HEK293 (cell line): ENCODE results near the gene AMOTL1.

Experiments
- FEZF1 ChIP-seq: fragments of 450-650 bp; formaldehyde crosslinking; IDR thresholded peaks from 2 replicates; pipeline ENCODE4 v1.5.1; 2016; ENCODE audit warnings: missing biosample characterization, missing genetic modification characterization
- GLI2 ChIP-seq: fragments of 450-650 bp; formaldehyde crosslinking; IDR thresholded peaks from 2 replicates; pipeline ENCODE4; 2017; ENCODE audit warnings: missing biosample characterization, missing genetic modification characterization, low read depth, borderline replicate concordance
- HOXD13 ChIP-seq: sonication (generic); formaldehyde crosslinking; IDR thresholded peaks from 2 replicates; pipeline ENCODE4 v1.8.0; 2022; ENCODE audit warnings: missing genetic modification reagents, borderline replicate concordance
- TCF7L2 ChIP-seq: IDR thresholded peaks from 2 replicates; pipeline ENCODE4 v1.6.1; 2011; ENCODE audit warnings: low read depth, mild to moderate bottlenecking, inconsistent platforms, low read length, moderate library complexity, borderline replicate concordance
- ZBTB17 ChIP-seq: fragments of 450-650 bp; formaldehyde crosslinking; IDR thresholded peaks from 2 replicates; pipeline ENCODE4 v1.5.1; 2016; ENCODE audit warnings: missing biosample characterization, missing genetic modification characterization
- ZFP69B ChIP-seq: fragments of 450-650 bp; formaldehyde crosslinking; IDR thresholded peaks from 2 replicates; pipeline ENCODE4 v1.5.1; 2016; ENCODE audit warnings: missing biosample characterization, missing genetic modification characterization
- ZNF157 ChIP-seq: fragments of 450-650 bp; formaldehyde crosslinking; IDR thresholded peaks from 2 replicates; pipeline ENCODE4 v1.5.1; 2016; ENCODE audit warnings: missing biosample characterization, missing genetic modification characterization
- ZNF184 ChIP-seq: fragments of 450-650 bp; IDR thresholded peaks from 2 replicates; pipeline ENCODE4 v1.5.1; 2018; ENCODE audit warnings: missing biosample characterization, mild to moderate bottlenecking, missing genetic modification characterization
- ZNF2 ChIP-seq: fragments of 450-650 bp; formaldehyde crosslinking; IDR thresholded peaks from 2 replicates; pipeline ENCODE4 v1.5.1; 2016; ENCODE audit warnings: missing biosample characterization, missing genetic modification characterization
- ZNF248 ChIP-seq: fragments of 450-650 bp; formaldehyde crosslinking; IDR thresholded peaks from 2 replicates; pipeline ENCODE4 v1.5.1; 2017; ENCODE audit warnings: missing biosample characterization, missing genetic modification characterization
- ZNF366 ChIP-seq: fragments of 450-650 bp; formaldehyde crosslinking; conservative IDR thresholded peaks from 2 replicates; pipeline ENCODE4 v1.5.1; 2016; ENCODE audit warnings: missing biosample characterization, missing genetic modification characterization
- ZNF394 ChIP-seq: fragments of 450-650 bp; formaldehyde crosslinking; IDR thresholded peaks from 2 replicates; pipeline ENCODE4 v1.5.1; 2016; ENCODE audit warnings: missing biosample characterization, missing genetic modification characterization, mild to moderate bottlenecking, moderate library complexity, borderline replicate concordance
- ZNF423 ChIP-seq: fragments of 450-650 bp; formaldehyde crosslinking; IDR thresholded peaks from 2 replicates; pipeline ENCODE4 v1.5.1; 2016; ENCODE audit warnings: missing biosample characterization, missing genetic modification characterization
- ZNF529 ChIP-seq: fragments of 450-650 bp; formaldehyde crosslinking; IDR thresholded peaks from 2 replicates; pipeline ENCODE4 v1.5.1; 2017; ENCODE audit warnings: missing genetic modification characterization, missing biosample characterization; ENCODE audit not compliant: insufficient replicate concordance
- ZNF600 ChIP-seq: fragments of 450-650 bp; formaldehyde crosslinking; IDR thresholded peaks from 2 replicates; pipeline ENCODE4 v1.5.1; 2016; ENCODE audit warnings: missing biosample characterization, missing genetic modification characterization
- ZNF610 ChIP-seq: fragments of 450-650 bp; formaldehyde crosslinking; IDR thresholded peaks from 2 replicates; pipeline ENCODE4 v1.5.1; 2016; ENCODE audit warnings: missing biosample characterization, missing genetic modification characterization, borderline replicate concordance
- ZNF658 ChIP-seq: fragments of 450-650 bp; formaldehyde crosslinking; IDR thresholded peaks from 2 replicates; pipeline ENCODE4; 2016; ENCODE audit warnings: missing biosample characterization, missing genetic modification characterization
- ZNF660 ChIP-seq: fragments of 450-650 bp; IDR thresholded peaks from 2 replicates; pipeline ENCODE4 v1.5.1; 2018; ENCODE audit warnings: missing biosample characterization, mild to moderate bottlenecking, missing genetic modification characterization
- ZNF747 ChIP-seq: fragments of 450-650 bp; formaldehyde crosslinking; IDR thresholded peaks from 2 replicates; pipeline ENCODE4 v1.5.1; 2016; ENCODE audit warnings: missing biosample characterization, missing genetic modification characterization
- ZNF76 ChIP-seq: fragments of 450-650 bp; formaldehyde crosslinking; IDR thresholded peaks from 2 replicates; pipeline ENCODE4; 2016; ENCODE audit warnings: low read depth, missing biosample characterization, missing genetic modification characterization, borderline replicate concordance
- ZNF843 ChIP-seq: fragments of 450-650 bp; formaldehyde crosslinking; IDR thresholded peaks from 2 replicates; pipeline ENCODE4 v1.5.1; 2016; ENCODE audit warnings: missing biosample characterization, missing genetic modification characterization
- TF ChIP-seq, protein P1 (sequence below): fragments of 450-650 bp; formaldehyde crosslinking; IDR thresholded peaks from 2 replicates; pipeline ENCODE4 v1.5.1; 2017; ENCODE audit warnings: missing biosample characterization, missing genetic modification characterization
- TF ChIP-seq, protein P2 (sequence below): fragments of 450-650 bp; formaldehyde crosslinking; IDR thresholded peaks from 2 replicates; pipeline ENCODE4 v1.5.1; 2017; ENCODE audit warnings: missing biosample characterization, missing genetic modification characterization
- TF ChIP-seq, protein P3 (sequence below): fragments of 450-650 bp; formaldehyde crosslinking; IDR thresholded peaks from 2 replicates; pipeline ENCODE4 v1.5.1; 2016; ENCODE audit warnings: missing biosample characterization, missing genetic modification characterization
- TF ChIP-seq, protein P4 (sequence below): fragments of 450-650 bp; formaldehyde crosslinking; IDR thresholded peaks from 2 replicates; pipeline ENCODE4 v1.5.1; 2016; ENCODE audit warnings: missing biosample characterization, missing genetic modification characterization

Gene AMOTL1

DNA sequence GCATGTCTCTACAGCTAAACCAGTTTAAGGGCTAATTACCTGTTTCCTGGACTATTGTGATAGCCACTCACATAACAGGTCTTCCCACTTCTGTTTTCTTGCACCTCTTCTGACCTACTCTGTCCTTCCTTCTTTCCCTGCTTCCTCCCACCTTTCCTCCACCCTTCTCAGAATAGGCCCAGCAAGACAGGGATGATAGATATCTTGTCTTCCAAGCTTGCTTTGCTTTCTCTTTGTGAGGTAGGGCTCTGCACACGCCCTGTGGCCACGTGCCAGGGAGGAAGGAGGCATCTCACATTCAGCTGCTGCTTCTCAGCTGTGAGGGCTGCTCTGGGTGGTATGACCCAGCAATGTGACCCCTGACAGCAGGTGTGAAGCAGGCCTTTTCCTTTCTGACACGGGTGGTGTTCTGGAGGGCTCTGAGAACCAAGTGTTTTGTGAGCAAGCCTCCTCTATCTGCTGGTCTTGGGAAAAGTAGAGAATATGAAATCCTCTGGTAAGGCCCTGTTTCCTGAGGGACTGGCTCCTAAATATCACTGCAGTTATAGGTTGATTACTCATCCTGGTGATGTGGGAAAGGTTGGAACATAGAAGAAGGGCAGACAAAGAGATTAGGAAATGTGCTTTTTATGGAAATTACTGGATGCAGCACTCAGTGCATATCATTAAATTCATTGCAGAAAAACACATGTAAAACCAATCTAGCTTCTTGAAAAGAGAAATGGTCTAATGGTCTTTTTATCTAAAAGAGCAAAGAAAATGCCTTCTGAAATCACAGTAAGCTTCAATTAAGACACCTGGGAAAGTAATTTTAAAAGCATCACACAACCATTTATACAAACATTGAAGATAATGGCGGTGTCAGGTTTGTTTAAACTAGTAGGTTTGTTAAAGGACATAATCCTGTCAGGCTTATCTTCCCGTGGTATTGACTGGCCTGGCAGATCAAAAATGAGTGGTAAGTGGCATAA is 8.5 kb downstream of the AMOTL1 start (continued):
- no peak for TF ChIP-seq HOXD13 (CRISPR knock-in tag)
- no peak for TF ChIP-seq ZNF76 (tag by site-specific recombination)
- no peak for TF ChIP-seq ZNF157 (tag by site-specific recombination)
- TF ChIP-seq, protein P1, sequence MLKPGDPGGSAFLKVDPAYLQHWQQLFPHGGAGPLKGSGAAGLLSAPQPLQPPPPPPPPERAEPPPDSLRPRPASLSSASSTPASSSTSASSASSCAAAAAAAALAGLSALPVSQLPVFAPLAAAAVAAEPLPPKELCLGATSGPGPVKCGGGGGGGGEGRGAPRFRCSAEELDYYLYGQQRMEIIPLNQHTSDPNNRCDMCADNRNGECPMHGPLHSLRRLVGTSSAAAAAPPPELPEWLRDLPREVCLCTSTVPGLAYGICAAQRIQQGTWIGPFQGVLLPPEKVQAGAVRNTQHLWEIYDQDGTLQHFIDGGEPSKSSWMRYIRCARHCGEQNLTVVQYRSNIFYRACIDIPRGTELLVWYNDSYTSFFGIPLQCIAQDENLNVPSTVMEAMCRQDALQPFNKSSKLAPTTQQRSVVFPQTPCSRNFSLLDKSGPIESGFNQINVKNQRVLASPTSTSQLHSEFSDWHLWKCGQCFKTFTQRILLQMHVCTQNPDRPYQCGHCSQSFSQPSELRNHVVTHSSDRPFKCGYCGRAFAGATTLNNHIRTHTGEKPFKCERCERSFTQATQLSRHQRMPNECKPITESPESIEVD (tag by site-specific recombination), result peak; percentile 94
- 0 out of 2 replicates have a peak, but pooled peaks have one; percentile 6 for TF ChIP-seq GLI2 (tag by site-specific recombination)
- TF ChIP-seq ZNF184 (tag by site-specific recombination), result no peak
- TF ChIP-seq, protein P2, sequence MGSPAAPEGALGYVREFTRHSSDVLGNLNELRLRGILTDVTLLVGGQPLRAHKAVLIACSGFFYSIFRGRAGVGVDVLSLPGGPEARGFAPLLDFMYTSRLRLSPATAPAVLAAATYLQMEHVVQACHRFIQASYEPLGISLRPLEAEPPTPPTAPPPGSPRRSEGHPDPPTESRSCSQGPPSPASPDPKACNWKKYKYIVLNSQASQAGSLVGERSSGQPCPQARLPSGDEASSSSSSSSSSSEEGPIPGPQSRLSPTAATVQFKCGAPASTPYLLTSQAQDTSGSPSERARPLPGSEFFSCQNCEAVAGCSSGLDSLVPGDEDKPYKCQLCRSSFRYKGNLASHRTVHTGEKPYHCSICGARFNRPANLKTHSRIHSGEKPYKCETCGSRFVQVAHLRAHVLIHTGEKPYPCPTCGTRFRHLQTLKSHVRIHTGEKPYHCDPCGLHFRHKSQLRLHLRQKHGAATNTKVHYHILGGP (tag by site-specific recombination), result 0 out of 2 replicates have a peak, but pooled peaks have one; percentile 37
- TF ChIP-seq ZNF747 (tag by site-specific recombination), result no peak
- TF ChIP-seq ZNF660, result peak; percentile 85
- peak; percentile 89 for TF ChIP-seq TCF7L2
- TF ChIP-seq ZNF600 (tag by site-specific recombination), result peak; percentile 74
- TF ChIP-seq ZNF366 (tag by site-specific recombination), result peak; percentile 54; the same call in 1 of the 2 replicates
- no peak for TF ChIP-seq ZNF610 (tag by site-specific recombination)
- TF ChIP-seq ZNF2, result no peak
- TF ChIP-seq ZFP69B, result no peak
- TF ChIP-seq, protein P3, sequence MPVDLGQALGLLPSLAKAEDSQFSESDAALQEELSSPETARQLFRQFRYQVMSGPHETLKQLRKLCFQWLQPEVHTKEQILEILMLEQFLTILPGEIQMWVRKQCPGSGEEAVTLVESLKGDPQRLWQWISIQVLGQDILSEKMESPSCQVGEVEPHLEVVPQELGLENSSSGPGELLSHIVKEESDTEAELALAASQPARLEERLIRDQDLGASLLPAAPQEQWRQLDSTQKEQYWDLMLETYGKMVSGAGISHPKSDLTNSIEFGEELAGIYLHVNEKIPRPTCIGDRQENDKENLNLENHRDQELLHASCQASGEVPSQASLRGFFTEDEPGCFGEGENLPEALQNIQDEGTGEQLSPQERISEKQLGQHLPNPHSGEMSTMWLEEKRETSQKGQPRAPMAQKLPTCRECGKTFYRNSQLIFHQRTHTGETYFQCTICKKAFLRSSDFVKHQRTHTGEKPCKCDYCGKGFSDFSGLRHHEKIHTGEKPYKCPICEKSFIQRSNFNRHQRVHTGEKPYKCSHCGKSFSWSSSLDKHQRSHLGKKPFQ (tag by site-specific recombination), result 0 out of 2 replicates have a peak, but pooled peaks have one; percentile 61
- no peak for TF ChIP-seq ZNF529
- TF ChIP-seq FEZF1 (tag by site-specific recombination), result peak; percentile 91
- 0 out of 2 replicates have a peak, but pooled peaks have one; percentile 14 for TF ChIP-seq ZNF394
- no peak for TF ChIP-seq ZNF658
- TF ChIP-seq ZBTB17 (tag by site-specific recombination), result peak; percentile 68
- TF ChIP-seq ZNF843 (tag by site-specific recombination), result peak; percentile 95
- TF ChIP-seq, protein P4, sequence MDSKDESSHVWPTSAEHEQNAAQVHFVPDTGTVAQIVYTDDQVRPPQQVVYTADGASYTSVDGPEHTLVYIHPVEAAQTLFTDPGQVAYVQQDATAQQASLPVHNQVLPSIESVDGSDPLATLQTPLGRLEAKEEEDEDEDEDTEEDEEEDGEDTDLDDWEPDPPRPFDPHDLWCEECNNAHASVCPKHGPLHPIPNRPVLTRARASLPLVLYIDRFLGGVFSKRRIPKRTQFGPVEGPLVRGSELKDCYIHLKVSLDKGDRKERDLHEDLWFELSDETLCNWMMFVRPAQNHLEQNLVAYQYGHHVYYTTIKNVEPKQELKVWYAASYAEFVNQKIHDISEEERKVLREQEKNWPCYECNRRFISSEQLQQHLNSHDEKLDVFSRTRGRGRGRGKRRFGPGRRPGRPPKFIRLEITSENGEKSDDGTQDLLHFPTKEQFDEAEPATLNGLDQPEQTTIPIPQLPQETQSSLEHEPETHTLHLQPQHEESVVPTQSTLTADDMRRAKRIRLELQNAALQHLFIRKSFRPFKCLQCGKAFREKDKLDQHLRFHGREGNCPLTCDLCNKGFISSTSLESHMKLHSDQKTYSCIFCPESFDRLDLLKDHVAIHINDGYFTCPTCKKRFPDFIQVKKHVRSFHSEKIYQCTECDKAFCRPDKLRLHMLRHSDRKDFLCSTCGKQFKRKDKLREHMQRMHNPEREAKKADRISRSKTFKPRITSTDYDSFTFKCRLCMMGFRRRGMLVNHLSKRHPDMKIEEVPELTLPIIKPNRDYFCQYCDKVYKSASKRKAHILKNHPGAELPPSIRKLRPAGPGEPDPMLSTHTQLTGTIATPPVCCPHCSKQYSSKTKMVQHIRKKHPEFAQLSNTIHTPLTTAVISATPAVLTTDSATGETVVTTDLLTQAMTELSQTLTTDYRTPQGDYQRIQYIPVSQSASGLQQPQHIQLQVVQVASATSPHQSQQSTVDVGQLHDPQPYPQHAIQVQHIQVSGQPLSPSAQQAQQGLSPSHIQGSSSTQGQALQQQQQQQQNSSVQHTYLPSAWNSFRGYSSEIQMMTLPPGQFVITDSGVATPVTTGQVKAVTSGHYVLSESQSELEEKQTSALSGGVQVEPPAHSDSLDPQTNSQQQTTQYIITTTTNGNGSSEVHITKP, result peak; percentile 86
- no peak for TF ChIP-seq ZNF423 (tag by site-specific recombination)
- no peak for TF ChIP-seq ZNF248
